GM12878 (cell line): ENCODE measurements around the gene CLPX. TPM values are rescaled to one million over a fixed set of nuclear protein-coding genes. Genes with fewer than 3 reads are reported as not detected.

ENCODE experiments used
- ATAC-seq: fragments of 200-7000 bp; cut with Tn5 transposase; 3 replicates; pipeline ENCODE4 v1.9.1; 2020; ENCODE audit warnings: mild to moderate bottlenecking, moderate library complexity
- BruUV-seq: library from RNA; stranded (reverse); fragments of 400-500 nt; replicated peaks from 2 replicates; lab custom pipeline; 2021; lab: Mats Ljungman, UMichigan
- CTCF ChIA-PET: fragments of 300-600 bp; sonication (Branson Sonifier 250); formaldehyde crosslinking; extraction: SDS; loops from one replicate; lab custom pipeline; 2021; ENCODE audit warnings: inconsistent platforms; lab: Yijun Ruan, JAX
- POLR2A ChIA-PET: fragments of 350-600 bp; formaldehyde crosslinking; extraction: SDS; loops from one replicate; lab custom pipeline; 2021; ENCODE audit warnings: inconsistent platforms; lab: Charles Lee
- RAD21 ChIA-PET: fragments of 300-600 bp; sonication (Branson Sonifier 250); formaldehyde crosslinking; loops from one replicate; lab custom pipeline; 2023; ENCODE audit warnings: antibody characterized with exemption; ENCODE audit not compliant: unreplicated experiment; lab: Charles Lee
- SMC1A ChIA-PET: fragments of 300-600 bp; sonication (Branson Sonifier 250); formaldehyde crosslinking; loops from one replicate; lab custom pipeline; 2023; ENCODE audit not compliant: unreplicated experiment, uncharacterized antibody; lab: Charles Lee
- DNase-seq: peaks from one replicate; pipeline ENCODE4 v3.0.0-alpha.2; 2011; ENCODE audit warnings: low read depth, low spot score
- FAIRE-seq: peaks from 3 replicates; lab custom pipeline; 2011; peaks lifted over from hg19 to GRCh38; lab: Jason Lieb, UNC
- H2AFZ ChIP-seq: 2 replicates; pipeline ENCODE4 v1.6.0; 2011; ENCODE audit warnings: low read depth, low read length, control low read depth; ENCODE audit not compliant: control insufficient read depth
- H3K27ac ChIP-seq: 2 replicates; pipeline ENCODE4 v1.5.1; 2011; ENCODE audit warnings: control low read depth; ENCODE audit not compliant: control insufficient read depth, insufficient read depth
- H3K27me3 ChIP-seq, 2 experiments: replicated peaks in 1 of 2; 2 replicates each; pipeline versions ENCODE4 v1.6.0 to v1.6.1; 2011; ENCODE audit warnings: low read length in 1 of 2; ENCODE audit not compliant: control insufficient read depth in 2 of 2, insufficient read depth in 2 of 2
- H3K36me3 ChIP-seq, 2 experiments: 2 replicates each; pipeline ENCODE4 v1.5.1; 2011; ENCODE audit warnings: low read length in 1 of 2; ENCODE audit not compliant: control insufficient read depth in 2 of 2, insufficient read depth in 2 of 2
- H3K4me1 ChIP-seq: 2 replicates; pipeline ENCODE4 v1.6.1; 2011; ENCODE audit warnings: mild to moderate bottlenecking, low read length, moderate library complexity, mixed read lengths; ENCODE audit not compliant: control insufficient read depth, insufficient read depth
- H3K4me2 ChIP-seq: 2 replicates; pipeline ENCODE4 v1.6.0; 2011; ENCODE audit warnings: control low read depth; ENCODE audit not compliant: control insufficient read depth, insufficient read depth
- H3K4me3 ChIP-seq: fragments of 200-600 bp; sonication (generic); 2 replicates; pipeline ENCODE4 v1.5.1; 2016
- H3K79me2 ChIP-seq: 2 replicates; pipeline ENCODE4 v1.6.0; 2011; ENCODE audit warnings: low read length; ENCODE audit not compliant: control insufficient read depth, insufficient read depth
- H3K9ac ChIP-seq: 2 replicates; pipeline ENCODE4 v1.8.0; 2011; ENCODE audit warnings: low read length, control low read depth, mixed read lengths; ENCODE audit not compliant: control insufficient read depth, insufficient read depth
- H3K9me3 ChIP-seq: replicated peaks from 3 replicates; pipeline ENCODE4 v1.5.1; 2011; ENCODE audit warnings: mild to moderate bottlenecking, low read length; ENCODE audit not compliant: control insufficient read depth, insufficient read depth
- H4K20me1 ChIP-seq: 2 replicates; pipeline ENCODE4 v1.6.0; 2011; ENCODE audit not compliant: control insufficient read depth, insufficient read depth
- ASH2L ChIP-seq: fragments of 300-600, 200-600 bp; sonication (generic); IDR thresholded peaks from 2 replicates; pipeline ENCODE4 v1.6.1; 2017; ENCODE audit warnings: low read depth, mild to moderate bottlenecking, borderline replicate concordance
- LARP7 ChIP-seq: fragments of 450-650 bp; IDR thresholded peaks from 2 replicates; pipeline ENCODE4 v1.6.1; 2017; ENCODE audit warnings: mild to moderate bottlenecking
- WGBS: methylation state at CpG from one replicate; pipeline ENCODE4 v1.1.6; 2016; ENCODE audit warnings: low lambda C conversion rate; ENCODE audit not compliant: insufficient replicate concordance, insufficient coverage; ENCODE audit errors: missing lambda C conversion rate; 5-methylcytosine and 5-hydroxymethylcytosine counted together
- in situ Hi-C: fragments of 300-500 bp; cut with MboI; formaldehyde crosslinking; loops from 9 replicates; pipeline ENCODE4 v1.14.3; 2018; ENCODE audit warnings: mixed read lengths
- intact Hi-C: fragments of 100-400 bp; cut with micrococcal nuclease; formaldehyde crosslinking; loops from one replicate; pipeline ENCODE4 v1.14.2; 2022; ENCODE audit not compliant: unreplicated experiment
- polyA plus RNA-seq, 11 experiments: library from polyadenylated mRNA; depleted of rRNA in 4 of 11; unstranded in 6 of 11; stranded (reverse) in 5 of 11; fragments of >200 nt; fragmentation: Nextera tagmentation in 4 of 11; fragmentation: Illumina TruSeq in 1 of 11; extraction: Ambion mirVana in 4 of 11; extraction: Trizol in 1 of 11; gene quantifications; 1 replicate in 1 of 11; 2 replicates in 10 of 11; pipeline versions ENCODE4 v1.2.1 to v1.2.3, GENCODE V29; 2011 to 2016; ENCODE audit warnings: inconsistent platforms in 2 of 11, missing spikeins in 2 of 11, low read depth in 1 of 11
- total RNA-seq, 4 experiments: library from RNA; depleted of rRNA in 3 of 4; stranded (reverse); fragments of >200 nt in 3 of 4; fragmentation: Illumina TruSeq in 1 of 4; extraction: Trizol in 1 of 4; gene quantifications; 2 replicates each; pipeline versions ENCODE4 v1.2.1 to v1.2.3, GENCODE V29; 2013 to 2021
- TF ChIP-seq, protein P1 (sequence below): IDR thresholded peaks from 2 replicates; pipeline ENCODE4 v1.6.1; 2011; ENCODE audit warnings: borderline replicate concordance, low read depth, mild to moderate bottlenecking, moderate library complexity, low read length; ENCODE audit not compliant: insufficient read depth, poor library complexity, severe bottlenecking
- TF ChIP-seq, protein P2 (sequence below): IDR thresholded peaks from 2 replicates; pipeline ENCODE4 v1.6.1; 2012; ENCODE audit warnings: low read length, inconsistent platforms
- TF ChIP-seq, protein P3 (sequence below): fragments of 450-650 bp; IDR thresholded peaks from 2 replicates; pipeline ENCODE4 v1.6.1; 2016; ENCODE audit warnings: mild to moderate bottlenecking

Gene CLPX
- total and polyA plus RNA-seq, 10 of the 15 experiments (the other 5 are each of a cell fraction or from before 2014, with no cell fraction given) = 10.1 to 57.4 (median 31.3) TPM

DNA sequence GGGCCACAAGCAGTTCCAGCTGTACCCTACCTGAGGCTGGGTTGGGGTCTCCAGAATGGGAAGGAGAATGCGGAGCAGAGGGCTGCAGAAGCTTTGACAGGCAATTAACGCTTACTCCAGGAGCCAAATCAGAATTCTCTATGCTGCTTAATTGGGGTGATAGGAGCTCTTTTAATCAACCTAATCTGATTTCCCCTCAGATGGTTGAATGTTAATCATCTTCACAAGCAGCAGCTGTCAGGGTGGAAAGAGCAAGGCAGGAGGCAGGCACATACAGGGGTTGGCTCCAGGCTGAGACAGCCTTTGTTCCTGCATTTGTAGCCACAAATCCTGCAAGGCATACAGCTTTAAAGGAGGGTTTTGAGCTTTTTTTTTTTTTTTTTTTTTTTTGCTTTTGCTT is 23.5 kb upstream of the CLPX start:
- ChIA-PET RAD21 (interaction anchor here (0.7 to 1.1 kb wide), 5 partner anchors 23 to 175 kb away, joined by 3 to 4 read pairs (median 3); partner anchors contain the start of gene CLPX), CTCF (interaction anchor here (0.5 to 1.4 kb wide), 7 partner anchors 8 to 96 kb away, joined by 3 to 5 read pairs (median 3); partner anchors contain the start of gene RNU5B-1), SMC1A (interaction anchor here (0.9 to 1.5 kb wide), 4 partner anchors 13 to 77 kb away, joined by 3 to 5 read pairs (median 4); partner anchors contain the start of gene CLPX), POLR2A (interaction anchor here (0.6 kb wide), 1 partner anchor 1979 kb away, joined by 5 read pairs; no protein-coding TSS in a partner anchor)
- intact Hi-C loops (no loop called here), in situ Hi-C loops (no loop called here)
- Histone ChIP-seq H3K4me2 (no peak overlapping the region), H3K27me3 (no peaks in the 10 kb centered on the region; a peak in 1 of 4 replicates), H3K4me3 (no peak overlapping the region), H4K20me1 (no peaks in the 10 kb centered on the region), H3K36me3 (no peaks in the 10 kb centered on the region), H3K27ac (no peak overlapping the region), H2AFZ (no peak overlapping the region), H3K4me1 (no peaks in the 10 kb centered on the region), H3K79me2 (no peaks in the 10 kb centered on the region), H3K9me3 (no peaks in the 10 kb centered on the region), H3K9ac (no peak overlapping the region)
- 67% methylated on average over 2 of the region's 2 CpGs for WGBS
- no peak for FAIRE-seq
- DNase-seq = no peak
- ATAC-seq = no peak
- no TSS peak for BruUV-seq
- TF ChIP-seq, protein P1, sequence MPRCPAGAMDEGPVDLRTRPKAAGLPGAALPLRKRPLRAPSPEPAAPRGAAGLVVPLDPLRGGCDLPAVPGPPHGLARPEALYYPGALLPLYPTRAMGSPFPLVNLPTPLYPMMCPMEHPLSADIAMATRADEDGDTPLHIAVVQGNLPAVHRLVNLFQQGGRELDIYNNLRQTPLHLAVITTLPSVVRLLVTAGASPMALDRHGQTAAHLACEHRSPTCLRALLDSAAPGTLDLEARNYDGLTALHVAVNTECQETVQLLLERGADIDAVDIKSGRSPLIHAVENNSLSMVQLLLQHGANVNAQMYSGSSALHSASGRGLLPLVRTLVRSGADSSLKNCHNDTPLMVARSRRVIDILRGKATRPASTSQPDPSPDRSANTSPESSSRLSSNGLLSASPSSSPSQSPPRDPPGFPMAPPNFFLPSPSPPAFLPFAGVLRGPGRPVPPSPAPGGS = no peak
- TF ChIP-seq LARP7 = no peak
- TF ChIP-seq, protein P2, sequence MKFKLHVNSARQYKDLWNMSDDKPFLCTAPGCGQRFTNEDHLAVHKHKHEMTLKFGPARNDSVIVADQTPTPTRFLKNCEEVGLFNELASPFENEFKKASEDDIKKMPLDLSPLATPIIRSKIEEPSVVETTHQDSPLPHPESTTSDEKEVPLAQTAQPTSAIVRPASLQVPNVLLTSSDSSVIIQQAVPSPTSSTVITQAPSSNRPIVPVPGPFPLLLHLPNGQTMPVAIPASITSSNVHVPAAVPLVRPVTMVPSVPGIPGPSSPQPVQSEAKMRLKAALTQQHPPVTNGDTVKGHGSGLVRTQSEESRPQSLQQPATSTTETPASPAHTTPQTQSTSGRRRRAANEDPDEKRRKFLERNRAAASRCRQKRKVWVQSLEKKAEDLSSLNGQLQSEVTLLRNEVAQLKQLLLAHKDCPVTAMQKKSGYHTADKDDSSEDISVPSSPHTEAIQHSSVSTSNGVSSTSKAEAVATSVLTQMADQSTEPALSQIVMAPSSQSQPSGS = no peak
- TF ChIP-seq, protein P3, sequence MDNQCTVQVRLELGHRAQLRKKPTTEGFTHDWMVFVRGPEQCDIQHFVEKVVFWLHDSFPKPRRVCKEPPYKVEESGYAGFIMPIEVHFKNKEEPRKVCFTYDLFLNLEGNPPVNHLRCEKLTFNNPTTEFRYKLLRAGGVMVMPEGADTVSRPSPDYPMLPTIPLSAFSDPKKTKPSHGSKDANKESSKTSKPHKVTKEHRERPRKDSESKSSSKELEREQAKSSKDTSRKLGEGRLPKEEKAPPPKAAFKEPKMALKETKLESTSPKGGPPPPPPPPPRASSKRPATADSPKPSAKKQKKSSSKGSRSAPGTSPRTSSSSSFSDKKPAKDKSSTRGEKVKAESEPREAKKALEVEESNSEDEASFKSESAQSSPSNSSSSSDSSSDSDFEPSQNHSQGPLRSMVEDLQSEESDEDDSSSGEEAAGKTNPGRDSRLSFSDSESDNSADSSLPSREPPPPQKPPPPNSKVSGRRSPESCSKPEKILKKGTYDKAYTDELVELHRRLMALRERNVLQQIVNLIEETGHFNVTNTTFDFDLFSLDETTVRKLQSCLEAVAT = no peak
- TF ChIP-seq ASH2L = no peak
